HepG2 (cell line): ENCODE results near the gene METTL13. TPM values are rescaled to one million over a fixed set of nuclear protein-coding genes. Genes with fewer than 3 reads are reported as not detected.
A peak's percentile ranks its signal among the peaks of the same experiment; 100 is the strongest.

ENCODE experiments used
- ATAC-seq: fragments of 200-7000 bp; cut with Tn5 transposase; 3 replicates; pipeline ENCODE4 v1.9.1; 2020; ENCODE audit warnings: mild to moderate bottlenecking, moderate library complexity
- BruUV-seq: library from RNA; stranded (reverse); fragments of 400-500 nt; replicated peaks from 2 replicates; lab custom pipeline; 2021; lab: Mats Ljungman, UMichigan
- CTCF ChIA-PET: fragments of 300-600 bp; formaldehyde crosslinking; extraction: SDS; loops from one replicate; lab custom pipeline; 2021; ENCODE audit warnings: low total read pairs, inconsistent platforms, low intra/inter-chr PET ratio; lab: Yijun Ruan, JAX
- POLR2A ChIA-PET: fragments of 350-600 bp; sonication (Branson Sonifier 250); formaldehyde crosslinking; loops from one replicate; lab custom pipeline; 2020; ENCODE audit warnings: antibody characterized with exemption, inconsistent platforms; lab: Yijun Ruan, JAX
- DNase-seq: peaks from one replicate; pipeline ENCODE4 v3.0.0-alpha.2; 2015; ENCODE audit warnings: low spot score
- FAIRE-seq: peaks from 3 replicates; lab custom pipeline; 2011; peaks lifted over from hg19 to GRCh38; lab: Jason Lieb, UNC
- H2AFZ ChIP-seq: one replicate; pipeline ENCODE4 v1.6.1; 2011; ENCODE audit warnings: low read length, inconsistent platforms
- H3K27ac ChIP-seq: fragments of 300-600 bp; 3 replicates; pipeline ENCODE4 v1.8.0; 2011; ENCODE audit warnings: mixed run types, mild to moderate bottlenecking, mixed read lengths, low read length, inconsistent platforms; ENCODE audit not compliant: insufficient read depth; ENCODE audit errors: extremely low read length
- H3K27me3 ChIP-seq, 2 experiments: fragments of 200-600 bp in 1 of 2; 2 replicates in 1 of 2; 3 replicates in 1 of 2; pipeline versions ENCODE4 v1.6.0 to v1.8.0; 2011; ENCODE audit warnings: low read length in 2 of 2, mild to moderate bottlenecking in 2 of 2, moderate library complexity in 2 of 2, inconsistent platforms in 1 of 2; ENCODE audit not compliant: insufficient read depth in 2 of 2, control insufficient read depth in 1 of 2
- H3K36me3 ChIP-seq, 2 experiments: fragments of 200-600 bp in 1 of 2; replicated peaks in 1 of 2; 2 replicates in 1 of 2; 3 replicates in 1 of 2; pipeline versions ENCODE4 v1.5.1 to v1.8.0; 2011; ENCODE audit warnings: low read length in 2 of 2, inconsistent platforms in 1 of 2; ENCODE audit not compliant: insufficient read depth in 2 of 2, control insufficient read depth in 1 of 2
- H3K4me1 ChIP-seq: 2 replicates; pipeline ENCODE4 v1.5.1; 2012; ENCODE audit warnings: low read length, inconsistent platforms; ENCODE audit not compliant: insufficient read depth
- H3K4me2 ChIP-seq: 2 replicates; pipeline ENCODE4 v1.6.0; 2011; ENCODE audit warnings: low read depth, low read length, inconsistent platforms
- H3K4me3 ChIP-seq, 3 experiments: fragments of 200-600 bp in 1 of 3; sonication (generic), shearing (Covaris generic) in 1 of 3; replicated peaks in 1 of 3; 2 replicates each; pipeline ENCODE4 v1.5.1; 2011 to 2016; ENCODE audit warnings: low read length in 3 of 3, inconsistent platforms in 2 of 3, low read depth in 2 of 3, mild to moderate bottlenecking in 2 of 3, control low read depth in 1 of 3, mixed read lengths in 1 of 3; ENCODE audit not compliant: insufficient read depth in 1 of 3
- H3K79me2 ChIP-seq: one replicate; pipeline ENCODE4 v1.6.1; 2011; ENCODE audit warnings: low read length, inconsistent platforms; ENCODE audit not compliant: insufficient read depth
- H3K9ac ChIP-seq: 2 replicates; pipeline ENCODE4 v1.6.0; 2011; ENCODE audit warnings: mild to moderate bottlenecking, low read depth, low read length, inconsistent platforms; ENCODE audit not compliant: insufficient read depth
- H3K9me3 ChIP-seq: 2 replicates; pipeline ENCODE4 v1.5.1; 2012; ENCODE audit warnings: mild to moderate bottlenecking, low read length
- H4K20me1 ChIP-seq: 2 replicates; pipeline ENCODE4 v1.6.0; 2011; ENCODE audit warnings: inconsistent platforms, mild to moderate bottlenecking, low read length, moderate library complexity; ENCODE audit not compliant: insufficient read depth
- CBX5 ChIP-seq: sonication (generic); formaldehyde crosslinking; IDR thresholded peaks from 2 replicates; pipeline ENCODE4 v1.4.0; 2020; ENCODE audit warnings: missing genetic modification reagents, borderline replicate concordance
- HNRNPH1 ChIP-seq: fragments of 200-400 bp; formaldehyde crosslinking; optimal IDR thresholded peaks from 2 replicates; pipeline ENCODE3; 2017; ENCODE audit warnings: mild to moderate bottlenecking, low read depth, low read length
- PHF5A ChIP-seq: IDR thresholded peaks from one replicate; pipeline ENCODE4 v1.6.1; 2018; ENCODE audit warnings: low read depth, missing genetic modification reagents; ENCODE audit not compliant: unreplicated experiment
- RXRB ChIP-seq: IDR thresholded peaks from 2 replicates; pipeline ENCODE4 v1.6.1; 2016; ENCODE audit warnings: borderline replicate concordance, missing genetic modification reagents, missing compliant biosample characterization
- SNAPC2 ChIP-seq: sonication (generic); formaldehyde crosslinking; IDR thresholded peaks from 2 replicates; pipeline ENCODE4 v1.8.1; 2022; ENCODE audit warnings: mild to moderate bottlenecking, missing genetic modification reagents
- ZNF367 ChIP-seq: sonication (generic); formaldehyde crosslinking; IDR thresholded peaks from 2 replicates; pipeline ENCODE4 v1.4.0; 2020; ENCODE audit warnings: missing genetic modification reagents, borderline replicate concordance
- ZNF761 ChIP-seq: sonication (generic); formaldehyde crosslinking; conservative IDR thresholded peaks from 2 replicates; pipeline ENCODE4 v1.4.0; 2020; ENCODE audit warnings: mild to moderate bottlenecking, missing genetic modification reagents
- ZNF777 ChIP-seq: sonication (generic); formaldehyde crosslinking; IDR thresholded peaks from 2 replicates; pipeline ENCODE4 v1.4.0; 2020; ENCODE audit warnings: missing genetic modification reagents
- WGBS: methylation state at CpG from one replicate; pipeline ENCODE4 v1.1.6; 2017; ENCODE audit warnings: low lambda C conversion rate; 5-methylcytosine and 5-hydroxymethylcytosine counted together
- in situ Hi-C: cut with HindIII; loops from 2 replicates; pipeline ENCODE4 v1.10.0; 2017; ENCODE audit warnings: low pct_unique_long_range_greater_than_20kb; ENCODE audit not compliant: extremely low pct_ligation_motif_present
- intact Hi-C: fragments of 100-400 bp; cut with micrococcal nuclease; formaldehyde crosslinking; loops from one replicate; pipeline ENCODE4 v1.10.0; 2022; ENCODE audit not compliant: unreplicated experiment
- polyA plus RNA-seq, 8 experiments: library from polyadenylated mRNA; depleted of rRNA in 3 of 8; stranded (reverse) in 7 of 8; unstranded in 1 of 8; fragments of >200 nt; fragmentation: Illumina TruSeq in 4 of 8; extraction: Trizol in 4 of 8; gene quantifications; 2 replicates each; pipeline versions ENCODE4 v1.2.1 to v1.2.3, GENCODE V29; 2011 to 2016; ENCODE audit warnings: low read depth in 4 of 8, missing spikeins in 1 of 8, mixed read lengths in 1 of 8; ENCODE audit not compliant: insufficient read depth in 1 of 8
- total RNA-seq, 5 experiments: library from RNA; depleted of rRNA; stranded (reverse); fragments of >200 nt; fragmentation: Illumina TruSeq; extraction: Trizol; gene quantifications; 2 replicates each; pipeline ENCODE4 v1.2.3, GENCODE V29; 2016; ENCODE audit warnings: low read depth in 1 of 5

METTL13 gene
- total and polyA plus RNA-seq, 2 of the 13 experiments (the other 11 are each of a cell fraction or from before 2014, with no cell fraction given): 18.6 to 22.8 TPM

DNA sequence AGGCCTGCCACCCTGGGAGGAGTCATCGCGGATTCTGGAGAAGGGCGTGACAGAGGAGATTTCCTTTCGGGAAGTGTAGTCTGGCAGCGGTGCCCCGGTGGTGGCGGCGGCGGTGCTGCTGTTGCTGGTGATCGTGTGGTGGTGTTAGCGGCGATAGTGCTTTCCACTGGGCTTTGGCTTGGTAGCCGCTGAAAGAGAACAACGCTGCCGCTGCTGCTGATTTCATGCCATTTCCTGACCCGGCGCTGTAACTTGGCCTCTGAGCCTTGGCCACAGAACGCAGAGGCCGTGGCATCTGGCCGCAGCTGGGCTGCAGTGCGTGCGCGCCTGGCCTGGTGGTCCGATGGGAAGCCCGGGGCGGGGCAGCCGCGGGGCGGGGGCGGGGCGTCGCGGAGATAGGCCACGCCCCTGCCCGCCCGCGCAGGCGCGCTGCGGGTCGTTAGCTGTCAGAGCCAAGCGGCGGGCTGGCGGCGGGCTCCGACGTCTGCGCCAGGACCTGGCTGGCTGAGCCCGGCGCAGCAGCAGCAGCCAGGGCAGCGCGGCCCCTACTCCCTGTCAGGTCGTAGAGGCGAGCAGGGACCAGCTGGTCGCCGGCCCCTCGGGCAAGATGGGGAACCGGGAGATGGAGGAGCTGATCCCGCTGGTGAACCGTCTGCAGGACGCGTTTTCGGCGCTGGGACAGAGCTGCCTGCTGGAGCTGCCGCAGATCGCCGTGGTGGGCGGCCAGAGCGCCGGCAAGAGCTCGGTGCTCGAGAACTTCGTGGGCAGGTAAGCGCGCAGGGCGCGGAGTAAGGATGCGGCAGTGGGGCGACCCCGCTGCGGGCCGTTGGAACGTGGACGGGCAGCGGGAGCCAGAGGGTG, 59.8 kb downstream of the METTL13 start, which contains the start of gene DNM3:
DNM3 (plus strand) TSS at position 449 of the 861 bp plus-strand sequence; CDS start at position 608, 159 bp downstream.
- H3K4me2 ChIP-seq: no peak within 1 kb of the TSS
- BruUV-seq: no TSS peak
- no peaks in the 10 kb centered on the region for H3K9me3 ChIP-seq
- no peaks in the 10 kb centered on the region for H3K79me2 ChIP-seq
- no peak within 1 kb of the TSS for H3K4me3 ChIP-seq
- no peaks in the 10 kb centered on the region for H3K36me3 ChIP-seq
- no peak within 1 kb of the TSS for H3K27ac ChIP-seq
- FAIRE-seq (no peak), ATAC-seq (no peak; the same call in 2 of the 3 replicates), DNase-seq (no peak)
- no peak within 1 kb of the TSS for H3K9ac ChIP-seq
- ChIA-PET POLR2A (no interaction called here), CTCF (no interaction called here)
- 0 out of 5 replicates have a peak, but pooled peaks cover 0 to 7% of the 10 kb centered on the region in 2 experiments for H3K27me3 ChIP-seq
- H4K20me1 ChIP-seq: no peaks in the 10 kb centered on the region
- H3K4me1 ChIP-seq: no peaks in the 10 kb centered on the region
- WGBS: 67% methylated on average over 41 of the region's 85 CpGs
- intact Hi-C loops: no loop called here
- no peak within 1 kb of the TSS for H2AFZ ChIP-seq
- in situ Hi-C loops: no loop called here
- no peak for TF ChIP-seq ZNF367 (CRISPR knock-in tag)
- peak; percentile 29; the same call in 1 of the 2 replicates for TF ChIP-seq ZNF777 (CRISPR knock-in tag)

DNA sequence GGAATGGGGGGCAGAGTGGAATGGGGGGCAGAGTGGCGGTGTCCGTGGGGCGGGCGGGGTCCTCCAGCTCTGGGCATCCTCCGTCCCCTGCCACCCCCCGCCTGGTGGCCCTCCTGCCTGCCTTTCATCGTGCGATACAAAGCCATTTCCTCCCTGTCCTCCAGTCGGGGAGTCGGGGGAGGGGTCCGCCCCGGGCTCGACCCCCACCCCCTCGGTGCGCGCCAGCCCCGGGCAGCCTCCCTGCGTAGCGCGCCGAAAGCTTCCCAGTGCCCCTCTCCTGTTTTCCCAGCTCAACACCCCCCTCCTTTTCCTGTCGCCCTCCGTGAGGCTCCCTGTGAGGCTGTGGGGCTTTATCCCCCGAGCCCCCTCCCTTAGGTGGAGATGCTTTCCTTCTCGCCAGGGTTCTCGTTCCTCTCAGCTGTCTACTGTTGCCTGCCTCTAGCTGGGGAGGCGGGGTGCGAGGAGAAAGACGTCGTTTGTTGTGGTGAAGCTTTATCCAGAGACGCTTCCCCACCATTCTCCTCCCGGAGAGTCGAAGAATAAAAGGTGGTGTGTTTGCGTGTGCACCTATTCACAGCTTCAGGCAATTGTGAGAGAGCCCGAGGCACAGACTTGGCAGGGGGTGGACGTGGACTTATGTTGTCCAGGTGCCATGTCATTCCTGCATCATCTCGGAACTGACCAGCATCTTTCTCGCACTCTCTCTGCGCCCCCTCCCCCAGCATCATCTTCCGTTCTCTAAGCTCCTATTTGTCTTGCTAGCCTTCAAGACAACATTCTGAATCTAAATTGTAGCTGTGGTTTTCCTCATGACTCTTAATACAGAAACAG, 60.7 kb downstream of the METTL13 start:
- WGBS: 35% methylated on average over 19 of the region's 40 CpGs
- in situ Hi-C loops: no loop called here
- intact Hi-C loops: no loop called here
- no peak overlapping the region for H3K27ac ChIP-seq
- H3K4me1 ChIP-seq: no peaks in the 10 kb centered on the region
- no peak overlapping the region for H3K4me3 ChIP-seq
- ChIA-PET CTCF (no interaction called here), POLR2A (no interaction called here)
- no peak overlapping the region for H3K9ac ChIP-seq
- no peaks in the 10 kb centered on the region for H4K20me1 ChIP-seq
- no peak overlapping the region for H3K4me2 ChIP-seq
- no TSS peak for BruUV-seq
- no peak for TF ChIP-seq RXRB (CRISPR knock-in tag)
- TF ChIP-seq ZNF761 (CRISPR knock-in tag): no peak
- no peak for TF ChIP-seq CBX5 (CRISPR knock-in tag)
- TF ChIP-seq SNAPC2 (CRISPR knock-in tag): no peak
- TF ChIP-seq PHF5A (CRISPR knock-in tag): no peak
- no peak for TF ChIP-seq HNRNPH1
- ATAC-seq (no peak), FAIRE-seq (no peak), DNase-seq (no peak)
- H3K36me3 ChIP-seq: no peaks in the 10 kb centered on the region
- no peaks in the 10 kb centered on the region for H3K9me3 ChIP-seq
- H3K27me3 ChIP-seq: 0 out of 5 replicates have a peak, but pooled peaks cover 0 to 5% of the 10 kb centered on the region in 2 experiments
- no peak overlapping the region for H2AFZ ChIP-seq
- H3K79me2 ChIP-seq: no peaks in the 10 kb centered on the region
